Amniotic epithelial cell (primary cell): ENCODE results near the gene GPER1.
"Not testable (repeated sequence)": the region's sequence is repeated elsewhere in the genome, so short reads cannot be mapped to it uniquely, and the experiment has no call there.

ENCODE experiments used
- DNase-seq: peaks from one replicate; pipeline ENCODE4 v3.0.0-alpha.2; 2010; ENCODE audit warnings: low read depth

Gene GPER1

GRCh38 chr7:1068619-1069018 lies 19.3 kb upstream of the GPER1 start:
- DNase-seq = peak; percentile 22

- no peak for DNase-seq
These were observed 17.3 kb upstream of the GPER1 start for GRCh38 chr7:1070544-1071011.

- DNase-seq = no peak
These were observed 16.1 kb upstream of the GPER1 start for GRCh38 chr7:1071731-1072254.

- DNase-seq = peak; percentile 37
These were observed 14.6 kb upstream of the GPER1 start for GRCh38 chr7:1073142-1073977.

GRCh38 chr7:1074018-1074417 lies 13.9 kb upstream of the GPER1 start:
- not testable (repeated sequence) for DNase-seq

- DNase-seq = no peak
These were observed 13.1 kb upstream of the GPER1 start for GRCh38 chr7:1074593-1075431.

- no peak for DNase-seq
These were observed 11.5 kb upstream of the GPER1 start for GRCh38 chr7:1076184-1077072.

- no peak for DNase-seq
These were observed 9.4 kb upstream of the GPER1 start for GRCh38 chr7:1078519-1078918.

- DNase-seq = no peak
These were observed 8.9 kb upstream of the GPER1 start for GRCh38 chr7:1078985-1079384.

- no peak for DNase-seq
These were observed 8.4 kb upstream of the GPER1 start for GRCh38 chr7:1079546-1079945.

GRCh38 chr7:1080252-1080920 lies 7.5 kb upstream of the GPER1 start:
- no peak for DNase-seq

GRCh38 chr7:1080921-1081255 lies 7.0 kb upstream of the GPER1 start:
- no peak for DNase-seq

- DNase-seq = no peak
These were observed 6.6 kb upstream of the GPER1 start for GRCh38 chr7:1081336-1081735.

- no peak for DNase-seq
These were observed 5.9 kb upstream of the GPER1 start for GRCh38 chr7:1081931-1082401.

GRCh38 chr7:1083729-1084657 lies 3.9 kb upstream of the GPER1 start:
- no peak for DNase-seq

GRCh38 chr7:1085266-1085665 lies 2.6 kb upstream of the GPER1 start:
- DNase-seq = no peak

- DNase-seq = peak; percentile 22
These were observed 1.9 kb upstream of the GPER1 start for GRCh38 chr7:1085910-1086421.

- DNase-seq = peak; percentile 48
These were observed 1.1 kb upstream of the GPER1 start for GRCh38 chr7:1086588-1087464.

- peak; percentile 28 for DNase-seq
These were observed 473 bp upstream of the GPER1 start for GRCh38 chr7:1087465-1087814.
